22Rv1 (cell line): Measurements from ENCODE around the gene SORCS2.

Experiments used
- H3K27ac ChIP-seq: fragments of 450-650 bp; 2 replicates; pipeline ENCODE4 v1.5.1; 2017
- CTCF ChIP-seq: fragments of 450-650 bp; IDR thresholded peaks from 2 replicates; pipeline ENCODE4 v1.5.1; 2017; ENCODE audit warnings: mild to moderate bottlenecking
- ZFX ChIP-seq: fragments of 450-650 bp; IDR thresholded peaks from 2 replicates; pipeline ENCODE4 v1.6.1; 2017; ENCODE audit warnings: antibody characterized with exemption, borderline replicate concordance

The SORCS2 gene

GRCh38 chr4:7756071-7756470, 563.7 kb downstream of the SORCS2 start:
- TF ChIP-seq CTCF (no peak), ZFX (no peak)

GRCh38 chr4:7756561-7757355, 564.4 kb downstream of the SORCS2 start:
- H3K27ac ChIP-seq: no peak overlapping the region
- TF ChIP-seq CTCF (no peak), ZFX (no peak)

More at GRCh38 chr4:7756071-7756470, 563.7 kb downstream of the SORCS2 start:
- H3K27ac ChIP-seq: no peak overlapping the region

- TF ChIP-seq CTCF (no peak), ZFX (no peak)
- H3K27ac ChIP-seq: no peak overlapping the region
These were observed 565.4 kb downstream of the SORCS2 start for GRCh38 chr4:7757501-7758471.

- no peak overlapping the region for H3K27ac ChIP-seq
- no peak for TF ChIP-seq CTCF
- no peak for TF ChIP-seq ZFX
These were observed 566.1 kb downstream of the SORCS2 start for GRCh38 chr4:7758476-7758875.

- no peak overlapping the region for H3K27ac ChIP-seq
- TF ChIP-seq ZFX: no peak
- TF ChIP-seq CTCF: no peak
These were observed 566.9 kb downstream of the SORCS2 start for GRCh38 chr4:7759216-7759615.

GRCh38 chr4:7759635-7760034, 567.3 kb downstream of the SORCS2 start:
- TF ChIP-seq ZFX (no peak), CTCF (no peak)
- no peak overlapping the region for H3K27ac ChIP-seq

GRCh38 chr4:7760228-7760627, 567.9 kb downstream of the SORCS2 start:
- TF ChIP-seq CTCF: no peak
- H3K27ac ChIP-seq: no peak overlapping the region
